Neutrophil (primary cell): ENCODE measurements around the gene TXNL4A.

Experiments
- H3K27ac ChIP-seq: fragments of 200-600 bp; sonication (generic); 2 replicates; pipeline ENCODE4 v1.5.1; 2016; ENCODE audit warnings: mild to moderate bottlenecking, moderate library complexity
- H3K27me3 ChIP-seq: fragments of 200-600 bp; sonication (generic); 2 replicates; pipeline ENCODE4 v1.6.0; 2016; ENCODE audit warnings: mild to moderate bottlenecking
- H3K36me3 ChIP-seq: fragments of 200-600 bp; sonication (generic); 2 replicates; pipeline ENCODE4 v1.5.1; 2017
- H3K4me1 ChIP-seq, 2 experiments: fragments of 200-600 bp in 1 of 2; sonication (generic) in 1 of 2; 1 replicate in 1 of 2; 2 replicates in 1 of 2; pipeline versions ENCODE4 v1.5.1 to v1.6.1; 2013 to 2016; ENCODE audit warnings: low read depth in 1 of 2, low read length in 1 of 2, mild to moderate bottlenecking in 1 of 2, moderate library complexity in 1 of 2; ENCODE audit not compliant: control insufficient read depth in 1 of 2, insufficient read depth in 1 of 2
- H3K4me3 ChIP-seq, 2 experiments: fragments of 200-600 bp in 1 of 2; sonication (generic) in 1 of 2; 1 replicate in 1 of 2; 2 replicates in 1 of 2; pipeline ENCODE4 v1.5.1; 2013 to 2016; ENCODE audit warnings: low read depth in 1 of 2, low read length in 1 of 2, mild to moderate bottlenecking in 1 of 2, moderate library complexity in 1 of 2
- H3K9me3 ChIP-seq: fragments of 200-600 bp; sonication (generic); 2 replicates; pipeline ENCODE4 v1.5.1; 2016
- CTCF ChIP-seq: fragments of 200-600 bp; sonication (generic); IDR thresholded peaks from 2 replicates; pipeline ENCODE4 v1.5.1; 2016; ENCODE audit warnings: antibody characterized with exemption

TXNL4A gene

GRCh38 chr18:79942211-79942610 lies 46.2 kb downstream of the TXNL4A start:
- no peak for TF ChIP-seq CTCF

GRCh38 chr18:79941473-79942119 lies 46.8 kb downstream of the TXNL4A start:
- Histone ChIP-seq H3K27ac (no peak overlapping the region), H3K36me3 (peaks cover 59% of the 10 kb centered on the region), H3K4me1 (no peaks in the 10 kb centered on the region), H3K4me3 (no peak overlapping the region), H3K27me3 (no peaks in the 10 kb centered on the region), H3K9me3 (no peaks in the 10 kb centered on the region)
- no peak for TF ChIP-seq CTCF

More at GRCh38 chr18:79942211-79942610, 46.2 kb downstream of the TXNL4A start:
- Histone ChIP-seq H3K9me3 (no peaks in the 10 kb centered on the region), H3K4me3 (no peak overlapping the region), H3K27ac (no peak overlapping the region), H3K36me3 (peaks cover 60% of the 10 kb centered on the region), H3K27me3 (no peaks in the 10 kb centered on the region), H3K4me1 (no peaks in the 10 kb centered on the region)

GRCh38 chr18:79940814-79941472 lies 47.4 kb downstream of the TXNL4A start:
- Histone ChIP-seq H3K27me3 (no peaks in the 10 kb centered on the region), H3K9me3 (no peaks in the 10 kb centered on the region), H3K36me3 (peaks cover 55% of the 10 kb centered on the region), H3K4me3 (no peak overlapping the region), H3K4me1 (no peaks in the 10 kb centered on the region), H3K27ac (no peak overlapping the region)
- no peak for TF ChIP-seq CTCF

- no peaks in the 10 kb centered on the region for H3K27me3 ChIP-seq
- H3K4me1 ChIP-seq, result no peaks in the 10 kb centered on the region
- no peak overlapping the region for H3K27ac ChIP-seq
- no peak overlapping the region for H3K4me3 ChIP-seq
- TF ChIP-seq CTCF, result no peak
- H3K36me3 ChIP-seq, result peaks cover 57% of the 10 kb centered on the region
- no peaks in the 10 kb centered on the region for H3K9me3 ChIP-seq
Observed at GRCh38 chr18:79940126-79940813, 48.1 kb downstream of the TXNL4A start.

- H3K27ac ChIP-seq, result no peak overlapping the region
Observed at GRCh38 chr18:79939096-79939495, 49.3 kb downstream of the TXNL4A start.

More at GRCh38 chr18:79939096-79939495, 49.3 kb downstream of the TXNL4A start:
- Histone ChIP-seq H3K4me3 (no peak overlapping the region), H3K36me3 (peaks cover 66% of the 10 kb centered on the region), H3K4me1 (no peaks in the 10 kb centered on the region), H3K27me3 (no peaks in the 10 kb centered on the region), H3K9me3 (no peaks in the 10 kb centered on the region)
- no peak for TF ChIP-seq CTCF
